Skeletal muscle satellite cell (primary cell): ENCODE measurements around the gene TRIM34.
"Not testable (repeated sequence)": the region's sequence is repeated elsewhere in the genome, so short reads cannot be mapped to it uniquely, and the experiment has no call there.

ENCODE experiments used
- H3K27me3 ChIP-seq: 2 replicates; pipeline ENCODE4 v1.7.0; 2013; ENCODE audit warnings: low read length; ENCODE audit not compliant: control insufficient read depth, insufficient read depth
- H3K36me3 ChIP-seq: 2 replicates; pipeline ENCODE4 v1.7.0; 2013; ENCODE audit warnings: mild to moderate bottlenecking, control low read depth, low read length; ENCODE audit not compliant: insufficient read depth
- H3K4me1 ChIP-seq: 2 replicates; pipeline ENCODE4 v1.7.0; 2013; ENCODE audit warnings: low read length; ENCODE audit not compliant: control insufficient read depth, insufficient read depth
- H3K4me2 ChIP-seq: 2 replicates; pipeline ENCODE4 v1.7.0; 2013; ENCODE audit warnings: mild to moderate bottlenecking, low read length
- H3K4me3 ChIP-seq: 2 replicates; pipeline ENCODE4 v1.7.0; 2013; ENCODE audit warnings: low read length
- H3K9ac ChIP-seq: 2 replicates; pipeline ENCODE4 v1.7.0; 2013; ENCODE audit warnings: mild to moderate bottlenecking, low read depth, low read length, moderate library complexity
- H3K9me3 ChIP-seq: replicated peaks from 2 replicates; pipeline ENCODE4 v1.7.0; 2013; ENCODE audit warnings: mild to moderate bottlenecking, control low read depth, low read length

The TRIM34 gene

GRCh38 chr11:5622802-5623201 lies 2.0 kb upstream of the TRIM34 start:
- H3K4me3 ChIP-seq, result no peak overlapping the region
- no peaks in the 10 kb centered on the region for H3K9me3 ChIP-seq
- H3K4me2 ChIP-seq, result no peak overlapping the region
- H3K36me3 ChIP-seq, result no peaks in the 10 kb centered on the region
- no peak overlapping the region for H3K9ac ChIP-seq
- peaks cover 48% of the 10 kb centered on the region for H3K4me1 ChIP-seq
- H3K27me3 ChIP-seq, result no peaks in the 10 kb centered on the region

- Histone ChIP-seq H3K4me1 (peaks cover 28% of the 10 kb centered on the region), H3K9me3 (no peaks in the 10 kb centered on the region), H3K9ac (peak overlapping the region; percentile 79)
Measured at GRCh38 chr11:5625281-5625680, 480 bp downstream of the TRIM34 start.

GRCh38 chr11:5626196-5626595 lies 1.4 kb downstream of the TRIM34 start:
- no peak overlapping the region for H3K4me3 ChIP-seq
- H3K4me2 ChIP-seq, result no peak overlapping the region

More at GRCh38 chr11:5625281-5625680, 480 bp downstream of the TRIM34 start:
- peak overlapping the region; percentile 87 for H3K4me2 ChIP-seq
- no peaks in the 10 kb centered on the region for H3K36me3 ChIP-seq
- peak overlapping the region; percentile 82 for H3K4me3 ChIP-seq
- H3K27me3 ChIP-seq, result no peaks in the 10 kb centered on the region

GRCh38 chr11:5631417-5631816 lies 6.6 kb downstream of the TRIM34 start:
- H3K27me3 ChIP-seq, result no peaks in the 10 kb centered on the region
- H3K4me1 ChIP-seq, result no peaks in the 10 kb centered on the region
- H3K9ac ChIP-seq, result no peak overlapping the region
- H3K4me3 ChIP-seq, result no peak overlapping the region
- H3K9me3 ChIP-seq, result no peaks in the 10 kb centered on the region
- no peaks in the 10 kb centered on the region for H3K36me3 ChIP-seq
- H3K4me2 ChIP-seq, result no peak overlapping the region

More at GRCh38 chr11:5626196-5626595, 1.4 kb downstream of the TRIM34 start:
- no peaks in the 10 kb centered on the region for H3K27me3 ChIP-seq
- peaks cover 19% of the 10 kb centered on the region for H3K4me1 ChIP-seq
- no peaks in the 10 kb centered on the region for H3K36me3 ChIP-seq
- no peak overlapping the region for H3K9ac ChIP-seq
- no peaks in the 10 kb centered on the region for H3K9me3 ChIP-seq

- H3K9ac ChIP-seq, result no peak overlapping the region
Measured at GRCh38 chr11:5631969-5632635, 7.3 kb downstream of the TRIM34 start.

GRCh38 chr11:5639953-5640352 lies 15.2 kb downstream of the TRIM34 start:
- Histone ChIP-seq H3K36me3 (no peaks in the 10 kb centered on the region), H3K27me3 (no peaks in the 10 kb centered on the region), H3K4me1 (no peaks in the 10 kb centered on the region)

More at GRCh38 chr11:5631969-5632635, 7.3 kb downstream of the TRIM34 start:
- H3K36me3 ChIP-seq, result no peaks in the 10 kb centered on the region
- H3K9me3 ChIP-seq, result no peaks in the 10 kb centered on the region
- H3K4me1 ChIP-seq, result no peaks in the 10 kb centered on the region
- H3K4me2 ChIP-seq, result no peak overlapping the region
- no peak overlapping the region for H3K4me3 ChIP-seq
- no peaks in the 10 kb centered on the region for H3K27me3 ChIP-seq

GRCh38 chr11:5643585-5643984 lies 18.8 kb downstream of the TRIM34 start:
- no peaks in the 10 kb centered on the region for H3K27me3 ChIP-seq
- H3K9me3 ChIP-seq, result no peaks in the 10 kb centered on the region
- H3K36me3 ChIP-seq, result no peaks in the 10 kb centered on the region
- no peaks in the 10 kb centered on the region for H3K4me1 ChIP-seq
- H3K4me2 ChIP-seq, result no peak overlapping the region
- no peak overlapping the region for H3K4me3 ChIP-seq
- H3K9ac ChIP-seq, result no peak overlapping the region

More at GRCh38 chr11:5639953-5640352, 15.2 kb downstream of the TRIM34 start:
- Histone ChIP-seq H3K4me2 (no peak overlapping the region), H3K9ac (no peak overlapping the region), H3K4me3 (no peak overlapping the region), H3K9me3 (no peaks in the 10 kb centered on the region)

- Histone ChIP-seq H3K9ac (no peak overlapping the region), H3K9me3 (no peaks in the 10 kb centered on the region), H3K4me3 (no peak overlapping the region), H3K4me2 (no peak overlapping the region), H3K4me1 (no peaks in the 10 kb centered on the region), H3K27me3 (no peaks in the 10 kb centered on the region), H3K36me3 (no peaks in the 10 kb centered on the region)
Measured at GRCh38 chr11:5646139-5646538, 21.3 kb downstream of the TRIM34 start.

- H3K4me3 ChIP-seq, result no peak overlapping the region
- H3K36me3 ChIP-seq, result no peaks in the 10 kb centered on the region
- H3K4me1 ChIP-seq, result no peaks in the 10 kb centered on the region
- H3K27me3 ChIP-seq, result no peaks in the 10 kb centered on the region
- H3K9me3 ChIP-seq, result no peaks in the 10 kb centered on the region
- no peak overlapping the region for H3K9ac ChIP-seq
- H3K4me2 ChIP-seq, result no peak overlapping the region
Measured at GRCh38 chr11:5655474-5655873, 30.7 kb downstream of the TRIM34 start.

- H3K4me3 ChIP-seq, H3K4me1 ChIP-seq, H3K4me2 ChIP-seq, H3K36me3 ChIP-seq, H3K9ac ChIP-seq, H3K9me3 ChIP-seq, H3K27me3 ChIP-seq: not testable (repeated sequence)
Measured at GRCh38 chr11:5656956-5657355, 32.2 kb downstream of the TRIM34 start.

GRCh38 chr11:5658318-5658717 lies 33.5 kb downstream of the TRIM34 start:
- Histone ChIP-seq H3K27me3 (no peaks in the 10 kb centered on the region), H3K36me3 (no peaks in the 10 kb centered on the region), H3K4me2 (no peak overlapping the region), H3K9ac (no peak overlapping the region), H3K9me3 (no peaks in the 10 kb centered on the region), H3K4me1 (no peaks in the 10 kb centered on the region), H3K4me3 (no peak overlapping the region)

- Histone ChIP-seq H3K4me3 (no peak overlapping the region), H3K4me2 (no peak overlapping the region), H3K27me3 (no peaks in the 10 kb centered on the region), H3K36me3 (peaks cover 24% of the 10 kb centered on the region), H3K4me1 (no peaks in the 10 kb centered on the region), H3K9me3 (no peaks in the 10 kb centered on the region), H3K9ac (no peak overlapping the region)
Measured at GRCh38 chr11:5663511-5663910, 38.7 kb downstream of the TRIM34 start.
